SU-DHL-6 (cell line): ENCODE data around the gene SDR39U1.

Experiments used
- CTCF ChIP-seq: fragments of 200-600 bp; sonication (generic); IDR thresholded peaks from one replicate; pipeline ENCODE4 v1.5.1; 2017; ENCODE audit warnings: antibody characterized with exemption, mild to moderate bottlenecking, low read length, moderate library complexity; ENCODE audit not compliant: insufficient read depth, poor library complexity, severe bottlenecking
- EZH2phosphoT487 ChIP-seq: fragments of 200-600 bp; sonication (generic), shearing (Covaris generic); conservative IDR thresholded peaks from 2 replicates; pipeline ENCODE4 v1.6.1; 2018; ENCODE audit warnings: mild to moderate bottlenecking, antibody characterized with exemption, low read length, moderate library complexity, mixed read lengths

GRCh38 chr14:24439830-24440605 lies 2.6 kb downstream of the SDR39U1 start:
- TF ChIP-seq CTCF (no peak), EZH2phosphoT487 (no peak)
